OCI-LY3 (cell line): ENCODE results near the gene STX18.

Source experiments
- H2AFZ ChIP-seq: fragments of 200-600, 300-600 bp; shearing (Covaris generic); 2 replicates; pipeline ENCODE4 v1.6.0; 2014; ENCODE audit warnings: antibody characterized with exemption, low read depth, low read length
- H3K27ac ChIP-seq: fragments of 200-600, 300-600 bp; sonication (generic); 2 replicates; pipeline ENCODE4 v1.5.1; 2014; ENCODE audit warnings: mild to moderate bottlenecking, low read length, moderate library complexity, mixed read lengths
- H3K27me3 ChIP-seq: fragments of 200-600, 300-600 bp; sonication (generic); 2 replicates; pipeline ENCODE4 v1.6.1; 2014; ENCODE audit warnings: low read depth, low read length, mixed read lengths
- H3K36me3 ChIP-seq: fragments of 200-600, 300-600 bp; sonication (generic); replicated peaks from 2 replicates; pipeline ENCODE3; 2014; ENCODE audit warnings: low read depth, low read length, mixed read lengths
- H3K4me1 ChIP-seq: fragments of 300-600, 200-600 bp; sonication (generic); 2 replicates; pipeline ENCODE4 v1.6.1; 2014; ENCODE audit warnings: low read length, mixed read lengths
- H3K4me2 ChIP-seq: fragments of 200-600, 300-600 bp; sonication (generic); 2 replicates; pipeline ENCODE4 v1.6.1; 2014; ENCODE audit warnings: low read length, mixed read lengths
- H3K4me3 ChIP-seq: fragments of 300-600, 200-600 bp; sonication (generic); 2 replicates; pipeline ENCODE4 v1.5.1; 2014; ENCODE audit warnings: antibody characterized with exemption, mild to moderate bottlenecking, low read length, moderate library complexity
- H3K79me2 ChIP-seq: fragments of 300-600, 200-600 bp; shearing (Covaris generic); 2 replicates; pipeline ENCODE4 v1.6.1; 2014; ENCODE audit warnings: mild to moderate bottlenecking, low read length, mixed read lengths
- H3K9ac ChIP-seq: fragments of 300-600, 200-600 bp; shearing (Covaris generic); 2 replicates; pipeline ENCODE4 v1.6.0; 2014; ENCODE audit warnings: mild to moderate bottlenecking, low read length, moderate library complexity
- H3K9me3 ChIP-seq: fragments of 200-600, 300-600 bp; shearing (Covaris generic); 2 replicates; pipeline ENCODE4 v1.6.1; 2014; ENCODE audit warnings: low read length, mixed read lengths; ENCODE audit not compliant: insufficient read depth
- H4K20me1 ChIP-seq: fragments of 200-600, 300-600 bp; sonication (generic); 2 replicates; pipeline ENCODE4 v1.6.1; 2016; ENCODE audit warnings: low read length, mixed read lengths; ENCODE audit not compliant: insufficient read depth
- EZH2phosphoT487 ChIP-seq: fragments of 200-600 bp; shearing (Covaris generic); IDR thresholded peaks from 2 replicates; pipeline ENCODE4 v1.6.1; 2018; ENCODE audit warnings: antibody characterized with exemption, mixed run types, low read depth
- TF ChIP-seq, protein P1 (sequence below): fragments of 200-600, 300-600 bp; sonication (generic); IDR thresholded peaks from 2 replicates; pipeline ENCODE4 v1.5.1; 2014; ENCODE audit warnings: antibody characterized with exemption, low read length, low read depth

The STX18 gene

DNA sequence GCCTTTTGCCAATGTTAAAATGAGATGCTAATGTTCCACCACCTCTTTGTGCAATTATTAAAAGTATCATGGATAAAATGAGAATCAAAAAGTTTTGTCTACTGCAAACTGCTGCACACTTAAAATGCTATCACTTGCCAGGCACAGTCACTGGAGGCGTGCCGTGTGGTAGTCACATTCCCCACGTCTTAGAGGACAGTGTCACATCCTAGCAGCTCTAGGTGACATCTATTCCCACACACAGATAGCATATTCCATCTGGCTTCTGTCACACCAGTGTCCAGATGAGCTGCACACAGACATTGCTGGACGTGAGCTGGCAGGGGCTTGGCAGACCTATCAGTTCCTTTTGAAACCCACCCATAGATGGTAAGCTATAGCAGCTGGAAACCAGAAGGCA, 107.9 kb downstream of the STX18 start:
- Histone ChIP-seq H3K27ac (no peak overlapping the region), H3K4me3 (no peak overlapping the region), H3K4me1 (peaks cover 4% of the 10 kb centered on the region), H2AFZ (no peak overlapping the region), H3K4me2 (no peak overlapping the region), H3K27me3 (no peaks in the 10 kb centered on the region), H3K79me2 (no peaks in the 10 kb centered on the region), H3K9me3 (no peaks in the 10 kb centered on the region), H4K20me1 (no peaks in the 10 kb centered on the region), H3K9ac (no peak overlapping the region), H3K36me3 (peaks cover 15% of the 10 kb centered on the region)
- TF ChIP-seq, protein P1, sequence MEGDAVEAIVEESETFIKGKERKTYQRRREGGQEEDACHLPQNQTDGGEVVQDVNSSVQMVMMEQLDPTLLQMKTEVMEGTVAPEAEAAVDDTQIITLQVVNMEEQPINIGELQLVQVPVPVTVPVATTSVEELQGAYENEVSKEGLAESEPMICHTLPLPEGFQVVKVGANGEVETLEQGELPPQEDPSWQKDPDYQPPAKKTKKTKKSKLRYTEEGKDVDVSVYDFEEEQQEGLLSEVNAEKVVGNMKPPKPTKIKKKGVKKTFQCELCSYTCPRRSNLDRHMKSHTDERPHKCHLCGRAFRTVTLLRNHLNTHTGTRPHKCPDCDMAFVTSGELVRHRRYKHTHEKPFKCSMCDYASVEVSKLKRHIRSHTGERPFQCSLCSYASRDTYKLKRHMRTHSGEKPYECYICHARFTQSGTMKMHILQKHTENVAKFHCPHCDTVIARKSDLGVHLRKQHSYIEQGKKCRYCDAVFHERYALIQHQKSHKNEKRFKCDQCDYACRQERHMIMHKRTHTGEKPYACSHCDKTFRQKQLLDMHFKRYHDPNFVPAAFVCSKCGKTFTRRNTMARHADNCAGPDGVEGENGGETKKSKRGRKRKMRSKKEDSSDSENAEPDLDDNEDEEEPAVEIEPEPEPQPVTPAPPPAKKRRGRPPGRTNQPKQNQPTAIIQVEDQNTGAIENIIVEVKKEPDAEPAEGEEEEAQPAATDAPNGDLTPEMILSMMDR = no peak
- no peak for TF ChIP-seq EZH2phosphoT487

DNA sequence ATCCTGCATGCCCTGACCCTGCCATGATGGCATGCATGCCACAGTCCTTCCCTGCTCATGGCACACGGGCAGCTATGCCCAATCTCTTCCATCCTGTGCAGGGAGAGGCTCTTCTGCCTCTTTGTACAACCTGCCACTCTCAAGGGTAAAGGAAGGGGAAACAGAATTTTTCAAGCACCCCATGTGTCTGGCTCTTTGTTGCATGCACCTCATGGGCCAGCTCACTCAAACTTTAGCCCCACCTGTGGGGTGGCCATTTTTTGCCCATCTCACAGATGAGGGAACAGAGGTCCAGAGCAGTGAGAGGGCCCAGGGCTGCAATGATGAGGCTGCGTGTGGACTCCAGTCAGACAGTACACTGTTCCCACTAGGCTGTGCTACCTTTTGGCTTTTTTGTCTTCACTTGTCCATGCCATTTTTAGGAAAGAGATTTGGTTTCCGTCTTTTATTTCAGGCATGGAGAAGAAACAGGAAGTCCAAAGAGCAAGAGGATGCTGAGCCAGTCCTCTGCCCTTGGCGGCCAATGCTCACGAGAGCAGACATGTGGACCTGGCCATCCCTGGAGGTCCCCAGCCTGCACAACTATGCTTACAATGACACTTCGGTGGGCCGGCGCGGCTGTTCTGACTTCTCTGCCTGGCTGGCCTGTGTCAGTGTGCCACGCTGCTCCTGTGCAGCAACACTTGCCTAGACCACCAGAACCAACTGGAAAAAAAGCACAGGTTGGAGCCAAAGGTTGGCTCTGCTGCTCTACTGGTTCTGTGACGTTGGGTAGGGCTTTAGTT, 109.3 kb downstream of the STX18 start:
- TF ChIP-seq, protein P1 = no peak
- TF ChIP-seq EZH2phosphoT487 = no peak
- peaks cover 4% of the 10 kb centered on the region for H3K4me1 ChIP-seq
- no peaks in the 10 kb centered on the region for H4K20me1 ChIP-seq
- H3K4me2 ChIP-seq = no peak overlapping the region
- no peak overlapping the region for H3K27ac ChIP-seq
- H3K27me3 ChIP-seq = no peaks in the 10 kb centered on the region
- H3K4me3 ChIP-seq = no peak overlapping the region
- H3K36me3 ChIP-seq = peaks cover 11% of the 10 kb centered on the region
- no peaks in the 10 kb centered on the region for H3K9me3 ChIP-seq
- no peak overlapping the region for H2AFZ ChIP-seq
- no peaks in the 10 kb centered on the region for H3K79me2 ChIP-seq
- no peak overlapping the region for H3K9ac ChIP-seq

DNA sequence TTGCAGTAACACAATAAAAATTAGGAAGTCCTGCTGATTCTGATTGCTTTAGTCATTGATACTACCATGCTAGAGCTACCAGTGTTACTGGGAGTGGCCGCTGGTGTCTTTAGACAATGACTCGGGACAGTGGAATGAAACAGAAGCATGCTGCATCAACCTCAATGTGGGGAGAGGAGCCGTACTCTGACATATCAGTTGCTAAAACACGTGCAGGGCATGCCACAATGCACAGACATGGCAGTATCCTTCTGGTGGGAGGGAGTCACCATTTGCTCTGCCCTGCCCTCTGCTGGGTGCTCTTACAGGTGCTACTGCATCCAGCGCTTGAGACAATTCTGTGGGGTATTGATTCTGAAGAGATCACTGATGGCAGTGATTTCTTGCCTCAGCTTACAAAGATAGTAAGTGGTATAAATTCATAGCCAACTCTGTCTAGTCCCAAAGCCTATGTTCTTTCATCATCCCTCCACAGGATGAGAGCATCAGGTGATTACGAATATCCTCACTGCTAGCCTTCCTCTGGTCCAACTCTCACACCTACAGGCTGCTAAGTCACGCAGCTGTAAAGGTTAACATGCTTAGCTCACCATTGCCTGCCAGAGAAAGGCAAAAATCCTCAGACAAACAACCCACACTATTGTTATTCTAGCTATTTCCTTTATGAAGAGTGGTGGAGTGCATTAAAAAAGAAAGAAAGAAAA, 111.2 kb downstream of the STX18 start:
- no peak overlapping the region for H3K9ac ChIP-seq
- no peak overlapping the region for H3K4me3 ChIP-seq
- H3K27me3 ChIP-seq = no peaks in the 10 kb centered on the region
- H3K36me3 ChIP-seq = peaks cover 11% of the 10 kb centered on the region
- no peaks in the 10 kb centered on the region for H3K9me3 ChIP-seq
- no peak overlapping the region for H2AFZ ChIP-seq
- no peak overlapping the region for H3K4me2 ChIP-seq
- no peak overlapping the region for H3K27ac ChIP-seq
- H3K4me1 ChIP-seq = peaks cover 4% of the 10 kb centered on the region
- TF ChIP-seq, protein P1 = peak; percentile 82
- no peak for TF ChIP-seq EZH2phosphoT487
- H3K79me2 ChIP-seq = no peaks in the 10 kb centered on the region
- no peaks in the 10 kb centered on the region for H4K20me1 ChIP-seq
